Spinal cord (tissue), 10 donors: ENCODE results near the gene TRNAU1AP. TPM values are rescaled to one million over a fixed set of nuclear protein-coding genes. Genes with fewer than 3 reads are reported as not detected.
"Not testable (repeated sequence)": the region's sequence is repeated elsewhere in the genome, so short reads cannot be mapped to it uniquely, and the experiment has no call there.

Experiments used
- DNase-seq, 6 donors: peaks; one replicate each; pipeline versions ENCODE4 v3.0.0 to v3.0.0-alpha.2; 2013 to 2015; ENCODE audit warnings: low spot score in 6 of 6, low read depth in 4 of 6
- H3K27ac ChIP-seq: one replicate; pipeline ENCODE4 v1.5.1; 2013; ENCODE audit warnings: low read depth, low read length, control low read depth
- H3K27me3 ChIP-seq: one replicate; pipeline ENCODE4 v1.6.1; 2013; ENCODE audit warnings: low read length; ENCODE audit not compliant: control insufficient read depth, insufficient read depth
- H3K36me3 ChIP-seq: one replicate; pipeline ENCODE4 v1.6.1; 2013; ENCODE audit warnings: low read length; ENCODE audit not compliant: control insufficient read depth, insufficient read depth
- H3K4me1 ChIP-seq: one replicate; pipeline ENCODE4 v1.6.1; 2013; ENCODE audit warnings: low read length; ENCODE audit not compliant: control insufficient read depth, insufficient read depth
- H3K4me3 ChIP-seq: one replicate; pipeline ENCODE4 v1.5.1; 2013; ENCODE audit warnings: low read depth, low read length, control low read depth
- H3K9me3 ChIP-seq: one replicate; pipeline ENCODE4 v1.6.1; 2013; ENCODE audit warnings: low read length; ENCODE audit not compliant: control insufficient read depth, insufficient read depth
- WGBS: methylation state at CpG from one replicate; pipeline ENCODE4 v1.1.5; 2013; ENCODE audit warnings: missing lambda C conversion rate; ENCODE audit not compliant: insufficient coverage; 5-methylcytosine and 5-hydroxymethylcytosine counted together
- polyA plus RNA-seq, 2 donors: library from polyadenylated mRNA; unstranded; fragments of 120-200 nt; gene quantifications; one replicate each; pipeline ENCODE4 v1.2.1, GENCODE V29; 2013; ENCODE audit not compliant: insufficient read length in 2 of 2
- total RNA-seq, 2 donors: library from RNA; depleted of rRNA in 1 of 2; stranded (reverse); fragments of 120-200 nt in 1 of 2; fragments of >200 nt in 1 of 2; gene quantifications; one replicate each; pipeline versions ENCODE4 v1.2.3 to v1.2.4, GENCODE V29; 2013 to 2014
- donor health status: healthy.

The TRNAU1AP gene
- total and polyA plus RNA-seq, 4 donors, result 20.9 to 36.9 (median 28.1) TPM

DNA sequence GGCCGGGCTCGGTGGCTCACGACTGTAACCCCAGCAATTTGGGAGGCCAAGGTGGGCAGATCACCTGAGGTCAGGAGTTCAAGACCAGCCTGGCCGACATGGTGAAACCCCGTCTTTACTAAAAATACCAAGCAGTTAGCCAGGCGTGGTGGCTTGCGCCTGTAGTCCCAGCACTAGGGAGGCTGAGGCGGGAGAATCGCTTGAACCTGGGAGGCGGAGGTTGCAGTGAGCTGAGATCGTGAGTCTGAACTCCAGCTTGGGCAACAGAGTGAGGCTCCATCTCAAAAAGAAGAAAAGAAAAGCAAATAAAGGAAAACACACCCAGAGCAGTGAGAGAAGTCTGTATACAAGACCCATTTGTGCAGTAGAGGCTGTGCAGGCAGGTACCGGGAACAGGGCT is 32.1 kb upstream of the TRNAU1AP start:
- H3K27me3 ChIP-seq, H3K27ac ChIP-seq, DNase-seq, H3K36me3 ChIP-seq, H3K4me3 ChIP-seq, H3K9me3 ChIP-seq: not testable (repeated sequence)
- peaks cover 17% of the 10 kb centered on the region for H3K4me1 ChIP-seq
- WGBS, result 94% methylated on average over 8 of the region's 12 CpGs

DNA sequence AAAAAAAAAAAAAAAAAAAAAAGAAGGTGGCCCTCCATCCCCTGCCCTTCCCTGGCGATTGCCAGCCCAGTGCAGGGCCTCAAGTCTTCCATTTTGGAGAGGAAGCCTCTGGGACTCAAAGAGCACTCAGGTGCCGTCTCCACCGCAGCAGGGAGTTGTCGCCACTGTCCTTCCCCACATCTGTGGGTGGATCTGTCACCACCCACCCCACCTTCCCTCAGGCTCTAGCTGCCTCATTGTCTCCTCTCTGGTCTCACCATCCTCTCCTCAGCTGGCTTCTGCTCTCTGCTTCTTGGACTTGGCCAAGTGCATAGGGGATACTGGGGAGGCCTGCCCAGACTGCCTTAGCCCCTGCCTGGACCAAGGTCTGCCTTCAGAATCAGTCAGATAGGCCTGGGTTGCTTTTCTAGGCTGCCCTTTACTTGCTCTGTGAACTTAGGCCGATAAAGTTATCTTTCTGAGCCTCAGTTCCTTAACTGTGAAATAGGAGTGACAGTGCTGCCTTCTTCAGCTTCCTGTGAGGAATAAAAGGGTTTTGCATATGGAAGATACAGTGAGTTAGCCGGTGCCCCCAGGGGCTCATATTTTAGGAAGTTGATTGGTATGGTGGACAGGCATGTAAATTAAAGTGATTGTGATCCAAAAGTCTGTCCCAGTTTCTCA is 31.3 kb upstream of the TRNAU1AP start:
- DNase-seq, result no peak
- WGBS, result 87% methylated on average over 5 of the region's 6 CpGs
- no peak overlapping the region for H3K27ac ChIP-seq

DNA sequence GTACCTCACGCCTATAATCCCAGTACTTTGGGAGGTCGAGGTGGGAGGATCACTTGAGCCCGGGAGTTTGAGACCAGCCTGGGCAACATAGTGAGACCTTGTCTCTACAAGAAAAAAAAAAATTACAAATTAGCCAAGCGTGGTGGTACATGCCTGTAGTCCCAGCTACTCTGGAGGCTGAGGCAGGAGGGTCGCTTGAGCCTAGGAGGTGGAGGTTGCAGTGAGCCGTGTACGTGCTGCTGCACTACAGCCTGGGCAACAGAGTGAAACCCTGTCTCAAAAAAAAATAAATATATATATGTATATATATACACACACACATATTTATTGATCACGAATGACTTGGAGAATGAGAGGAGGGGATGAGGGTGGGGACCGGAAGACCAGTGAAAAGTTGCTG is 30.3 kb upstream of the TRNAU1AP start:
- H3K27me3 ChIP-seq, DNase-seq, H3K4me3 ChIP-seq, H3K9me3 ChIP-seq, H3K27ac ChIP-seq, H3K36me3 ChIP-seq: not testable (repeated sequence)
- peaks cover 17% of the 10 kb centered on the region for H3K4me1 ChIP-seq
- 100% methylated on average over 4 of the region's 9 CpGs for WGBS

More for the DNA sequence above, 31.3 kb upstream of the TRNAU1AP start:
- no peaks in the 10 kb centered on the region for H3K27me3 ChIP-seq
- no peaks in the 10 kb centered on the region for H3K9me3 ChIP-seq
- peaks cover 7% of the 10 kb centered on the region for H3K36me3 ChIP-seq
- H3K4me3 ChIP-seq, result no peak overlapping the region
- peaks cover 17% of the 10 kb centered on the region for H3K4me1 ChIP-seq

DNA sequence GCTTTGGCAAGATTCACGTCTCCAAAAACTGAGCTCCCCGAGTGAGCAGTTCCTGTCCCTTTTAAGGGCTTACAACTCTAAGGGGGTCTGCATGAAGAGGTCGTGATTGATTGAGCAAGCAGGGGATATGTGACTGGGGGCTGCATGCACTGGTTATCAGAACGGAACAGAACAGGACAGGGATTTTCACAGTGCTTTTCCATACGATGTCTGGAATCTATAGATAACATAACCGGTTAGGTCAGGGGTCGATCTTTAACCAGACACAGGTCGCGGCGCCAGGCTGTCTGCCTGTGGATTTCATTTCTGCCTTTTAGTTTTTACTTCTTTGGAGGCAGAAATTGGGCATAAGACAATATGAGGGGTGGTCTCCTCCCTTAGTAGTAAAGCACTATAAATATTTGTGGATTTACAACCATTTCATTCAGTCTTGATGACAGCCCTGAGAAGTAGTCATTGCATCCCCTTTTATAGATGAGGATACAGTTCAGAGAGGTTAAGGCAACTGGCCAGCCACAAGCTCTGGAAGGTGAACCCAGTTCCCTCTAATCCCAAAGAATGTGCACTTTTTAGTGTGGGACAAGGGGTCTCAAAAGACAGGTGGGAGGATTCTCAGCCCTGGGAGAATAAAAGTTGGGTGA is 27.8 kb upstream of the TRNAU1AP start:
- not testable (repeated sequence) for DNase-seq

DNA sequence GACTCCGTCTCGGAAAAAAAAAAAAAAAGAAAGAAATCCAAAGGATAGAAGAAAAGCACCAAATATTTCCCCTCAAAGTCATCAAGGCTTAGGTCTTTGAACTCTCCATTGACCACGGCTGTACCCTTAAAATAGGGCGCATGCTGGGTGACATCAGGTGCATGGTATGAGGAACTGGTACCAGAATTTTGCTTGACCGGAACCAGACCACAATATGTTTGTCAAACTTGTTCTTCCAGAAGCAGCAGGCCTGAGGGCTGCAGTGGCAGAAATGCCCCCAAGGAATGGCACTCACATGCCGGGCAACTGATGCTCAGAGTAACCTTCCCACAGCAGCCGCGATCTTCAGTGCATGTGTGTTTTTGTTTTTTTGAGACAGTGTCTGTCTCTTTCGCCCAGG is 26.0 kb upstream of the TRNAU1AP start:
- H3K9me3 ChIP-seq, result no peaks in the 10 kb centered on the region
- H3K4me3 ChIP-seq, result no peak overlapping the region
- DNase-seq, result no peak
- H3K4me1 ChIP-seq, result no peaks in the 10 kb centered on the region
- WGBS, result 97% methylated on average over 5 of the region's 9 CpGs
- H3K27me3 ChIP-seq, result no peaks in the 10 kb centered on the region
- H3K36me3 ChIP-seq, result peaks cover 24% of the 10 kb centered on the region
- no peak overlapping the region for H3K27ac ChIP-seq

More for the DNA sequence above, 27.8 kb upstream of the TRNAU1AP start:
- not testable (repeated sequence) for H3K36me3 ChIP-seq, H3K9me3 ChIP-seq, H3K4me1 ChIP-seq, H3K27ac ChIP-seq, H3K27me3 ChIP-seq, H3K4me3 ChIP-seq
- WGBS, result 86% methylated on average over 5 of the region's 10 CpGs

DNA sequence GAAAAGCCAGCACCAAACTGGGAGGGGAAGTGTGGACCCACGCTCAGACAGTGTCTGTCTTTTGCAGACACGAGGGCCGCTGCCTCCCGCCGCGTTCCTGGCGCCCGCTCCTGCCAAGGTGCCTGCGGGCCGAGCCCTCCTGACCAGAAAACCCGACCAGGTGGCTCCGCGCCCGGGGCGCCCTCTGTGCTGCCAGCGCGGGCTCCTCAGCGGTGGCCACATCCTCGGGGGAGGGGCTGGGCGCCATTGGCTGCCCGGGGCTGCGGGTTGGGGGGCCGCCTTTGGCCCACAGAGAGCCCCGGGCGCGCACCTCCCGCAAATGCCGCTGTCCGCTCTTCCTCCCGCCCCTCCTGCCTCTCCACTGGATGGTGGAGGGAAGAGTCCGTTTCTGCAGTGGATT is 22.4 kb upstream of the TRNAU1AP start:
- Histone ChIP-seq H3K4me1 (no peaks in the 10 kb centered on the region), H3K4me3 (no peak overlapping the region), H3K9me3 (no peaks in the 10 kb centered on the region), H3K36me3 (peaks cover 44% of the 10 kb centered on the region), H3K27me3 (no peaks in the 10 kb centered on the region), H3K27ac (no peak overlapping the region)
- WGBS, result 98% methylated on average over 20 of the region's 31 CpGs
- DNase-seq, result no peak

DNA sequence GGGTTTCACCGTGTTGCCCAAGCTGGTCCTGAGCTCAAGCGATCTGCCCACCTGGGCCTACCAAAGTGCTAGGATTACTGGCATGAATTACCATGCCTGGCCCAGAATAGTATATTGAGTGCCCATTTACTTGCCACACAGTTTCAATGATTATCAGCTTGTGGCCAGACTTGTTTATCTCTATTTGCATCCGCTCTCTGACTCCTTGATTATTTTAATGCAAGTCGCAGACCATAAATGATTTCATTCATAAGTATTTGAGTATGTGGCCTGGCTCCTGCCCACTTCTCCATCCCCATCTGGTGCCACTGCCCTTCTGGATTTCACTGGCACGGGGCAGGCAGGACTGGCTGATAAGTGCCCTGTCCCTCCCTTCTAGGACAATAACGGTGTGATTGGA is 18.2 kb upstream of the TRNAU1AP start:
- H3K36me3 ChIP-seq, result peaks cover 71% of the 10 kb centered on the region
- WGBS, result 93% methylated on average over 4 of the region's 6 CpGs

DNA sequence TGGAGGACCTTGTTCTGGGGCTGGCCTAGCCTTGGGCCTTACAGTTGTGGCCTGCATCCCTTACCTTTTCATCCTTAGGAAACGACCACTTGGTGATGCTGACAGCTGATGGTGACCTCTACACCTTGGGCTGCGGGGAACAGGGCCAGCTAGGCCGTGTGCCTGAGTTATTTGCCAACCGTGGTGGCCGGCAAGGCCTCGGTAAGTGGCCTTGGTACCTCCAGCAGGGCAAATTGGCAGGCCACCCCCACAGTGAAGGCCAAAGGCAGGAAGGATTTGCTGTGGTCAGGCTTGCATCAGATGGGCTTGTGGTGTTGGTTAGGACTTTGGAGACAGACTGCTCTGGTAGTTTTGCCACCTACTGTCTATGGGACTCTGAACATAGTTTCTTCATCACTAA is 17.7 kb upstream of the TRNAU1AP start:
- Histone ChIP-seq H3K36me3 (peaks cover 70% of the 10 kb centered on the region), H3K9me3 (no peaks in the 10 kb centered on the region), H3K27me3 (no peaks in the 10 kb centered on the region), H3K4me3 (no peak overlapping the region), H3K27ac (no peak overlapping the region), H3K4me1 (no peaks in the 10 kb centered on the region)
- WGBS, result 98% methylated on average over 6 of the region's 6 CpGs
- no peak for DNase-seq

More for the DNA sequence above, 18.2 kb upstream of the TRNAU1AP start:
- Histone ChIP-seq H3K27me3 (no peaks in the 10 kb centered on the region), H3K4me3 (no peak overlapping the region), H3K27ac (no peak overlapping the region), H3K4me1 (no peaks in the 10 kb centered on the region), H3K9me3 (no peaks in the 10 kb centered on the region)
- no peak for DNase-seq

DNA sequence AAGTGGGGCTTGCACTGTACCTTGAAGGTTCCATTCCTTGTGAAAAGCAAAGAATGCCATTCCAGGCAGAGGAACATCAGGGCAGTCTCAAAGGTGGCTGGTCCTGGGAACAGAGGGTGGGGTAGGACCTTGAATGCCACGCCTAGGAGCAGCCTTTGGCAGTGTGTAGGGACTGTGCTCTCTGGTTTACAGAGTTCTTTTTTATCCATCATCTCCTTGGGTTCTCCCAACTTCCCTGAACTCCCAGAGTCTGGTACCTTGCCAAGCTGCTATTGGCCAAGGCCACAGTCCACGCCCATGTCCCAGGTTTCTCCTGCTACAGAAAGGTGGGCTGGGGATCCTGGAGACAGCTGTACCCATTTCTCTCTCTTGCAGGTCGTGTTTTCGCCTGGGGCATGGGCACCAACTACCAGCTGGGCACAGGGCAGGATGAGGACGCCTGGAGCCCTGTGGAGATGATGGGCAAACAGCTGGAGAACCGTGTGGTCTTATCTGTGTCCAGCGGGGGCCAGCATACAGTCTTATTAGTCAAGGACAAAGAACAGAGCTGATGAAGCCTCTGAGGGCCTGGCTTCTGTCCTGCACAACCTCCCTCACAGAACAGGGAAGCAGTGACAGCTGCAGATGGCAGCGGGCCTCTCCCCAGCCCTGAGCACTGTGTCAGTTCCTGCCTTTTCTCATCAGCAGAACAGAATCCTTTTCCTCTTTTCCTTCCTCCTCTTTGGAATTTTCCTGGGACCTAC is 15.3 kb upstream of the TRNAU1AP start:
- WGBS, result 92% methylated on average over 8 of the region's 8 CpGs

More for the DNA sequence above, 15.3 kb upstream of the TRNAU1AP start:
- Histone ChIP-seq H3K27me3 (no peaks in the 10 kb centered on the region), H3K27ac (no peak overlapping the region), H3K9me3 (no peaks in the 10 kb centered on the region), H3K4me1 (no peaks in the 10 kb centered on the region), H3K4me3 (no peak overlapping the region), H3K36me3 (peaks cover 46% of the 10 kb centered on the region)
- peak in 1 of 6 donors; percentile 11 for DNase-seq
